Liver (tissue), 3 donors: Measurements from ENCODE around the gene IER5.

Experiments
- ATF3 ChIP-seq: IDR thresholded peaks from 2 replicates; pipeline ENCODE4 v1.6.1; 2016; ENCODE audit warnings: antibody characterized with exemption
- EGR1 ChIP-seq, 2 donors: IDR thresholded peaks; 2 replicates each; pipeline ENCODE4 v1.6.1; 2016 to 2018; ENCODE audit warnings: antibody characterized with exemption in 2 of 2, low read depth in 2 of 2
- FOXA1 ChIP-seq: IDR thresholded peaks from 2 replicates; pipeline ENCODE4 v1.6.1; 2016; ENCODE audit warnings: antibody characterized with exemption
- GABPA ChIP-seq, 2 donors: IDR thresholded peaks in 1 of 2; conservative IDR thresholded peaks in 1 of 2; 2 replicates each; pipeline ENCODE4 v1.6.1; 2016; ENCODE audit warnings: antibody characterized with exemption in 2 of 2, mild to moderate bottlenecking in 1 of 2, moderate library complexity in 1 of 2
- HNF4A ChIP-seq, 2 donors: conservative IDR thresholded peaks; 2 replicates each; pipeline ENCODE4 v1.6.1; 2016; ENCODE audit warnings: antibody characterized with exemption in 2 of 2, mild to moderate bottlenecking in 2 of 2
- JUND ChIP-seq, 2 donors: IDR thresholded peaks; 2 replicates each; pipeline ENCODE4 v1.6.1; 2016; ENCODE audit warnings: antibody characterized with exemption in 2 of 2
- RAD21 ChIP-seq, 2 donors: IDR thresholded peaks; 2 replicates each; pipeline ENCODE4 v1.6.1; 2016; ENCODE audit warnings: antibody characterized with exemption in 2 of 2, mild to moderate bottlenecking in 2 of 2
- RXRA ChIP-seq, 2 donors: IDR thresholded peaks; 2 replicates each; pipeline ENCODE4 v1.6.1; 2017 to 2018; ENCODE audit warnings: antibody characterized with exemption in 2 of 2, mild to moderate bottlenecking in 1 of 2
- SP1 ChIP-seq: IDR thresholded peaks from 2 replicates; pipeline ENCODE4 v1.6.1; 2018; ENCODE audit warnings: antibody characterized with exemption, mild to moderate bottlenecking
- TAF1 ChIP-seq: conservative IDR thresholded peaks from 2 replicates; pipeline ENCODE4 v1.6.1; 2016; ENCODE audit warnings: antibody characterized with exemption, mild to moderate bottlenecking
- YY1 ChIP-seq: IDR thresholded peaks from 2 replicates; pipeline ENCODE4 v1.6.1; 2016; ENCODE audit warnings: antibody characterized with exemption, mild to moderate bottlenecking
- TF ChIP-seq, protein P1 (sequence below): fragments of 150-350 bp; IDR thresholded peaks from 2 replicates; pipeline ENCODE4 v1.5.1; 2017; ENCODE audit warnings: improper control_type of control experiment, low read depth, low read length; ENCODE audit not compliant: missing input control
- TF ChIP-seq, protein P2 (sequence below): IDR thresholded peaks from 2 replicates; pipeline ENCODE4 v1.6.1; 2016; ENCODE audit warnings: antibody characterized with exemption, mild to moderate bottlenecking
- TF ChIP-seq, protein P3 (sequence below): IDR thresholded peaks from 2 replicates; pipeline ENCODE4 v1.6.1; 2016; ENCODE audit warnings: antibody characterized with exemption
- donor health status: healthy.
- donor health status: healthy.

DNA sequence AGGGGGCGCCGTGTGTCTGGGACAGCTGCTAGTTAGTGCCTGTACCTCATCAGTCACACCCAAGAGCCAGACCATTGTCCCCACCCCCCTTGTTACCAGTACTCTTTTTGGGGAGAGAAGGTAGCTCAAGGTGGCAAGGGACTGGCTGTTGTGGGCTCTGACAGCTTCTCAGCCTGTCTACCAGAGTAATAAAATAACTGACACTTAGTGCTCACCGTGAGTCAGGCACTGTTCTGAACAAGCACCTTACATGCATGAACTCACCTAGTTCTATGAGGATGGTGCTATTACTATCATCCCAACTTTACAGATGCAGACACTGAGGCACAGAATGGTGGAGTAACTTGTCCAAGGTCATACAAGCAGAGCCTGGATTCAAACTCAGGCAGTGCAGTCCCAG lies 34.7 kb downstream of the IER5 start:
- TF ChIP-seq, protein P1, sequence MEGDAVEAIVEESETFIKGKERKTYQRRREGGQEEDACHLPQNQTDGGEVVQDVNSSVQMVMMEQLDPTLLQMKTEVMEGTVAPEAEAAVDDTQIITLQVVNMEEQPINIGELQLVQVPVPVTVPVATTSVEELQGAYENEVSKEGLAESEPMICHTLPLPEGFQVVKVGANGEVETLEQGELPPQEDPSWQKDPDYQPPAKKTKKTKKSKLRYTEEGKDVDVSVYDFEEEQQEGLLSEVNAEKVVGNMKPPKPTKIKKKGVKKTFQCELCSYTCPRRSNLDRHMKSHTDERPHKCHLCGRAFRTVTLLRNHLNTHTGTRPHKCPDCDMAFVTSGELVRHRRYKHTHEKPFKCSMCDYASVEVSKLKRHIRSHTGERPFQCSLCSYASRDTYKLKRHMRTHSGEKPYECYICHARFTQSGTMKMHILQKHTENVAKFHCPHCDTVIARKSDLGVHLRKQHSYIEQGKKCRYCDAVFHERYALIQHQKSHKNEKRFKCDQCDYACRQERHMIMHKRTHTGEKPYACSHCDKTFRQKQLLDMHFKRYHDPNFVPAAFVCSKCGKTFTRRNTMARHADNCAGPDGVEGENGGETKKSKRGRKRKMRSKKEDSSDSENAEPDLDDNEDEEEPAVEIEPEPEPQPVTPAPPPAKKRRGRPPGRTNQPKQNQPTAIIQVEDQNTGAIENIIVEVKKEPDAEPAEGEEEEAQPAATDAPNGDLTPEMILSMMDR, result no peak
- TF ChIP-seq, protein P2, sequence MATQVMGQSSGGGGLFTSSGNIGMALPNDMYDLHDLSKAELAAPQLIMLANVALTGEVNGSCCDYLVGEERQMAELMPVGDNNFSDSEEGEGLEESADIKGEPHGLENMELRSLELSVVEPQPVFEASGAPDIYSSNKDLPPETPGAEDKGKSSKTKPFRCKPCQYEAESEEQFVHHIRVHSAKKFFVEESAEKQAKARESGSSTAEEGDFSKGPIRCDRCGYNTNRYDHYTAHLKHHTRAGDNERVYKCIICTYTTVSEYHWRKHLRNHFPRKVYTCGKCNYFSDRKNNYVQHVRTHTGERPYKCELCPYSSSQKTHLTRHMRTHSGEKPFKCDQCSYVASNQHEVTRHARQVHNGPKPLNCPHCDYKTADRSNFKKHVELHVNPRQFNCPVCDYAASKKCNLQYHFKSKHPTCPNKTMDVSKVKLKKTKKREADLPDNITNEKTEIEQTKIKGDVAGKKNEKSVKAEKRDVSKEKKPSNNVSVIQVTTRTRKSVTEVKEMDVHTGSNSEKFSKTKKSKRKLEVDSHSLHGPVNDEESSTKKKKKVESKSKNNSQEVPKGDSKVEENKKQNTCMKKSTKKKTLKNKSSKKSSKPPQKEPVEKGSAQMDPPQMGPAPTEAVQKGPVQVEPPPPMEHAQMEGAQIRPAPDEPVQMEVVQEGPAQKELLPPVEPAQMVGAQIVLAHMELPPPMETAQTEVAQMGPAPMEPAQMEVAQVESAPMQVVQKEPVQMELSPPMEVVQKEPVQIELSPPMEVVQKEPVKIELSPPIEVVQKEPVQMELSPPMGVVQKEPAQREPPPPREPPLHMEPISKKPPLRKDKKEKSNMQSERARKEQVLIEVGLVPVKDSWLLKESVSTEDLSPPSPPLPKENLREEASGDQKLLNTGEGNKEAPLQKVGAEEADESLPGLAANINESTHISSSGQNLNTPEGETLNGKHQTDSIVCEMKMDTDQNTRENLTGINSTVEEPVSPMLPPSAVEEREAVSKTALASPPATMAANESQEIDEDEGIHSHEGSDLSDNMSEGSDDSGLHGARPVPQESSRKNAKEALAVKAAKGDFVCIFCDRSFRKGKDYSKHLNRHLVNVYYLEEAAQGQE, result no peak
- TF ChIP-seq ATF3, result no peak
- no peak for TF ChIP-seq SP1
- no peak for TF ChIP-seq FOXA1
- no peak for TF ChIP-seq GABPA (IDR thresholded peaks at IDR 0.05 in 1 of 2, conservative IDR thresholded peaks at IDR 0.05 in 1 of 2)
- TF ChIP-seq RXRA (IDR thresholded peaks at IDR 0.05), result no peak
- TF ChIP-seq TAF1, result no peak
- no peak for TF ChIP-seq YY1
- TF ChIP-seq HNF4A (conservative IDR thresholded peaks at IDR 0.05), result no peak
- TF ChIP-seq JUND (IDR thresholded peaks at IDR 0.05), result no peak
- TF ChIP-seq RAD21 (IDR thresholded peaks at IDR 0.05), result no peak
- TF ChIP-seq, protein P3, sequence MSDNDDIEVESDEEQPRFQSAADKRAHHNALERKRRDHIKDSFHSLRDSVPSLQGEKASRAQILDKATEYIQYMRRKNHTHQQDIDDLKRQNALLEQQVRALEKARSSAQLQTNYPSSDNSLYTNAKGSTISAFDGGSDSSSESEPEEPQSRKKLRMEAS, result no peak
- no peak for TF ChIP-seq EGR1 (IDR thresholded peaks at IDR 0.05; ENCODE audit: low read depth in 2 of 2)
